Activated naive CD4-positive, alpha-beta T cell treated with anti-CD3 and anti-CD28 coated beads, Interleukin-2, amount 50 U/mL, for 24 hours (primary cell): Measurements from ENCODE around the gene ACY1.
A peak's percentile ranks its signal among the peaks of the same experiment; 100 is the strongest.

Source experiments
- H3K27ac Mint-ChIP-seq: one replicate; pipeline ENCODE4 v1.8.0; 2021; ENCODE audit warnings: mild to moderate bottlenecking, mixed read lengths
- H3K27me3 Mint-ChIP-seq: one replicate; pipeline ENCODE4 v1.8.0; 2021; ENCODE audit warnings: mixed read lengths
- H3K36me3 Mint-ChIP-seq: one replicate; pipeline ENCODE4 v1.8.0; 2021; ENCODE audit warnings: mixed read lengths
- H3K4me1 Mint-ChIP-seq: one replicate; pipeline ENCODE4 v1.8.0; 2021; ENCODE audit warnings: mixed read lengths
- H3K4me3 Mint-ChIP-seq: one replicate; pipeline ENCODE4 v1.8.0; 2021; ENCODE audit warnings: mild to moderate bottlenecking, mixed read lengths
- H3K9me3 Mint-ChIP-seq: one replicate; pipeline ENCODE4 v1.8.0; 2021; ENCODE audit warnings: mixed read lengths

ACY1 gene

GRCh38 chr3:51967384-51968169, 15.8 kb upstream of the ACY1 start, which contains the start of gene PCBP4:
PCBP4 (minus strand) TSS chr3:51967454; CDS start chr3:51961240, 6,214 bp downstream.
- Mint-ChIP-seq H3K27me3 (no peaks in the 10 kb centered on the region), H3K27ac (peak within 1 kb of the TSS; percentile 65), H3K4me3 (peak within 1 kb of the TSS; percentile 85), H3K36me3 (no peaks in the 10 kb centered on the region), H3K4me1 (peaks cover 27% of the 10 kb centered on the region), H3K9me3 (no peaks in the 10 kb centered on the region)

DNA sequence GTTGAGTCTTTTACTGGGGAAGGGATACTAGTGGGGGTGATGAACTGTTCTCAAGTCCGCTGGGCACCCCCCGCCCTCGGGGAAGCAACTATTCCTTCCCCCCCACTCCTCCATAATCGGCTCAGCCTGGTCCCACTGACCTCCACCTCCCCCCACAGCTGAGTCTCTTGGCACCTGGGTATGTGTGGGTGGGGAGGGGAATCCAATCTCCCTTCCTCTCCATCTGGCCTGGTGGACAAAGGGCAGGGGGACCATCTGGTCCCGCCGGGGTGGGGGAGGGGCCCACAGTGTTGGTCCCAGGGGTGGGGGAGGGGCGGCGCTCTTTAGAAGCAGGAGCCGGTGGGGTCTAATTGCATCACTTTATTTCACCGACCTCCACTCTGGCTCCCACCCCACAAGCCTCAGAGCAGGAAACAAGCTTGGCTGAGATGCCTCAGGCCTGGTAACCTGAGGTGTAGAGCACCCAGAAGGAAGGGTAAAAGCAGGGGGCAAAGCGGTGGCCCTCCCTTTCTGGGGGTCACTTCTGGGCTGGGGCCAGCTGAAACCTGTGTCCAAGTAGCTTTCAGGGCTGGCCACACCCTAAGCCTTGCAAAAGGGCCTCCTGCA, 15.1 kb upstream of the ACY1 start:
- no peak overlapping the region for H3K27ac Mint-ChIP-seq
- no peaks in the 10 kb centered on the region for H3K9me3 Mint-ChIP-seq
- no peaks in the 10 kb centered on the region for H3K27me3 Mint-ChIP-seq
- peak overlapping the region; percentile 83 for H3K4me3 Mint-ChIP-seq
- H3K36me3 Mint-ChIP-seq = no peaks in the 10 kb centered on the region
- H3K4me1 Mint-ChIP-seq = peaks cover 27% of the 10 kb centered on the region

DNA sequence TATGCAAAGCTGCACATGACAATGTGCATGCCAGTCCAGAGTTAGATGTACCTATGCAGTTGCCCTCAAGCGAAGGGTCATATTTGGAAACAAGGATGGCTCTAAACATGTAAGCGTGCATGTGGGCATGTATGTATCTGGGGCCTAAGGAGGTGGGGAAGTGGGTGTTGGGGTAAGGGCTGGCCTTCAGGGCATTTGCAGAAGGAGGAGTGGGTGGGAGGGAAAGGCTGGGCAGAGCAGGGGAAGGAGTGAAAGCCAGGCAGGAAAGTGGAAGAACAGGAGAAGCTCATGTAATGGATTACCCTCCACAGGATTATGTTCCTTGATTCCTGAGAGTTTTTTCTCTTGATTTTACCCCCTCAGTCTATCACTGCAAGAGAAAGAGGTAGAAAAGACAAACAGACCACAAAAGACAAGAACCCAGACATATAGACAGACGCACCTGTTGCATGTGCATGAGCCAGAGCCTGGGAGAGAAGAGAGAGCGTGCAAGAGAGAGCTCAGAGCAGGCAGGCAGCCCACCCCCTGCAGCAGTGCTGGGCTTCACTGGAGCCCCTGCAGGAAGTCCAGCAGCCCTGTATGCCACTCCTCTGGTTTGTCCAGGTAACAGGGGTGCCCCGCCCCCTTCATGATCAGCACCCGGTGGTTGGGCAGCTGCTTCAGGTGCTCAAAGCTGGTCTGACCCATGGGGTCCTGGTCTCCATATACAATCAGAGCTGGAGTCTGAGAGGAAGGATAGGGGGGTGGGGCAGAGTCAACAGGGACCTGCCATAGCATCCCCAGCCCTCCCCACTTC, 14.3 kb upstream of the ACY1 start:
- Mint-ChIP-seq H3K9me3 (no peaks in the 10 kb centered on the region), H3K27me3 (no peaks in the 10 kb centered on the region), H3K4me1 (peaks cover 30% of the 10 kb centered on the region), H3K4me3 (peak overlapping the region; percentile 65), H3K27ac (no peak overlapping the region), H3K36me3 (no peaks in the 10 kb centered on the region)

GRCh38 chr3:51969841-51970240, 13.5 kb upstream of the ACY1 start:
- Mint-ChIP-seq H3K4me1 (peaks cover 36% of the 10 kb centered on the region), H3K9me3 (no peaks in the 10 kb centered on the region), H3K27me3 (no peaks in the 10 kb centered on the region), H3K4me3 (no peak overlapping the region), H3K36me3 (no peaks in the 10 kb centered on the region), H3K27ac (no peak overlapping the region)

- H3K9me3 Mint-ChIP-seq = no peaks in the 10 kb centered on the region
- H3K4me3 Mint-ChIP-seq = no peak overlapping the region
- H3K4me1 Mint-ChIP-seq = peaks cover 36% of the 10 kb centered on the region
- H3K27me3 Mint-ChIP-seq = no peaks in the 10 kb centered on the region
- no peaks in the 10 kb centered on the region for H3K36me3 Mint-ChIP-seq
- H3K27ac Mint-ChIP-seq = peak overlapping the region; percentile 14
Measured at GRCh38 chr3:51970606-51971300, 12.6 kb upstream of the ACY1 start.

- Mint-ChIP-seq H3K4me1 (peaks cover 35% of the 10 kb centered on the region), H3K36me3 (no peaks in the 10 kb centered on the region), H3K9me3 (no peaks in the 10 kb centered on the region), H3K27ac (peak overlapping the region; percentile 55), H3K4me3 (no peak overlapping the region), H3K27me3 (no peaks in the 10 kb centered on the region)
Measured at GRCh38 chr3:51971350-51971749, 12.0 kb upstream of the ACY1 start.

DNA sequence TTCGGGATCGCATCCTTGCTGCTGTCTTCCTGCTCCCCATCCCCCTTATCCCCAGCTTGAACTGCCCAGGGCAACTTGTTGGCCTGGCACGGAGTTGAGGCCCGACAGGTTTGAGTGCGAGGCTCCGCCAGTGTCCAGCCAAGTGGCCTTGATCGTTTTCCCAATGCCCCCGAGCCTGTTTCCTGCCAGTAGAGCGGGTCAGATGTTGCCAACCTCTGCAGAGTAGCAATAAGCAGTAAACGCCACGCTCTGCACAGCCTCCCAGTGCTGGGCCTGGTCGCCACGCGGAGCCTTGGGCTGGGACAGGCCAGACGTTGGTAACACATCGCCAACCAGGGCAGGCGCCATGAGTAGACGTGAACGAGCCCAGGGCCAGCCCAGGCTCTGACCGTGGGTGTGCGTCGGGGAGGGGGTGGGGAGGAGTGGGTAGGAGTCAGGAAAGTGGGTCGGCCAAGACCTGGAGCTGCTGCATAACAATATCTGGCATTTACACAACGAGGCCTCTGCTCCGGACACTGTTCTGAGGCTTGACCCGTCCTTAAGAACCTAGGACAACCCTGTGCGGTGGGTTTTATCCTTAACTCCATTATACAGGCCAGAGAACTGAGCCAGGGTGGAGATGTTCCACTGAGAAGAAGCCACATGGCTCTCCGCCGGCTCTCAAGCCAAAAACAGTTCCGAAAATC, 8.9 kb upstream of the ACY1 start:
- peak overlapping the region; percentile 91 for H3K4me3 Mint-ChIP-seq
- H3K27me3 Mint-ChIP-seq = no peaks in the 10 kb centered on the region
- no peaks in the 10 kb centered on the region for H3K36me3 Mint-ChIP-seq
- H3K4me1 Mint-ChIP-seq = peaks cover 32% of the 10 kb centered on the region
- H3K27ac Mint-ChIP-seq = peak overlapping the region; percentile 94
- H3K9me3 Mint-ChIP-seq = no peaks in the 10 kb centered on the region

GRCh38 chr3:51974963-51975851, 8.1 kb upstream of the ACY1 start, which contains the start of gene ABHD14A:
ABHD14A (plus strand) TSS chr3:51975064; CDS start chr3:51975136, 72 bp downstream.
- peaks cover 32% of the 10 kb centered on the region for H3K4me1 Mint-ChIP-seq
- peak within 1 kb of the TSS; percentile 91 for H3K4me3 Mint-ChIP-seq
- no peaks in the 10 kb centered on the region for H3K27me3 Mint-ChIP-seq
- H3K27ac Mint-ChIP-seq = peak within 1 kb of the TSS; percentile 94
- H3K36me3 Mint-ChIP-seq = no peaks in the 10 kb centered on the region
- H3K9me3 Mint-ChIP-seq = no peaks in the 10 kb centered on the region

DNA sequence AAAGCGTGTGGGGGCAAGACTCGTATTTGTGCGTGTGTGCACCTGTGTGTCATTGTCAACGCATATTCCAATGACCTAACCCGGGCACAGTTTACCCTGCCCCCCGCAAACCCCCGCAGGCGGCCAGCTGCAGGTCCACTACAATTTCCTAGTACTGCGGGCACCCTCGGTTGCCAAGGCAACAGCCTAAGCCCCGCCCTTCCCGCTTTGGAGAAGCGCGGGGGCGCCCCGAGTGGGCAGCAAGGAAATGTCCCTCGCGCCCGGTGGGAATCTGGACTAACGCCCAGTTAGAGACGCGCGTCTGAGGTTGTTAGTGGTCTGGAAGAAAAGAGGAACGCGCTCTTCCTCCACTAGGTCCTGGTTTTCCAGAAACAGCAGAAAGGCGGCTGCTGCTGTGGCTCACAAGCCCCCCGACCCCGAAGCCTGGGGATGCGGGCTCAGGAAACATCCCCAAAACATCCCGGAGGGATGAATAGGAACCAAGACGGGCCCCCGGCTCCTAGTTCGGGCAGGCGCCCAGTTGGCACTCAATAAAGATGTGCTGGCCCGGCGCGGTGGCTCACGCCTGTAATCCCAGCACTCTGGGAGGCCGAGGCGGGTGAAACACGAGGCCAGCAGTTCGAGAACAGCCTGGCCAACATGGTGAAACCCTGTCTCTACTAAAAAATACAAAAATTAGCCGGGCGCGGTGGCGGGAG, 7.3 kb upstream of the ACY1 start:
- H3K4me3 Mint-ChIP-seq = peak overlapping the region; percentile 91
- peaks cover 29% of the 10 kb centered on the region for H3K4me1 Mint-ChIP-seq
- H3K27me3 Mint-ChIP-seq = no peaks in the 10 kb centered on the region
- no peaks in the 10 kb centered on the region for H3K9me3 Mint-ChIP-seq
- no peak overlapping the region for H3K27ac Mint-ChIP-seq
- H3K36me3 Mint-ChIP-seq = no peaks in the 10 kb centered on the region

- Mint-ChIP-seq H3K27ac (no peak overlapping the region), H3K4me1 (peaks cover 37% of the 10 kb centered on the region), H3K4me3 (no peak overlapping the region), H3K9me3 (no peaks in the 10 kb centered on the region), H3K27me3 (no peaks in the 10 kb centered on the region), H3K36me3 (no peaks in the 10 kb centered on the region)
Measured at GRCh38 chr3:51977446-51978142, 5.7 kb upstream of the ACY1 start.

DNA sequence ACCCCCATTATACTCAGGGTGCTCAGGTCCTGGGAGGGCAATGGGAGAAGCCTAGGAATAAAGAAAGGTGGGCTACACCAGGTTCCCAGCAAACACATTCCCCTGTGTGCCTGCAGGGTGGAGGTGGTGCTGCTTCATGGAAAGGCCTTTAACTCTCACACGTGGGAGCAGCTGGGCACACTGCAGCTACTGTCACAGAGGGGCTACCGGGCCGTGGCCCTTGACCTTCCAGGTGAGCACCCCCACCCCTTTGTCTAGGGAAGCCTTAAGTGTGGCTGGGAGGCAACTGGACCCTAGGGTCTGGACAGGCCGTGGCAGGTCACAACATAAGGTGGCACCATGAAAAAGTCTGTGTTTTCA, 5.2 kb upstream of the ACY1 start:
- no peak overlapping the region for H3K4me3 Mint-ChIP-seq
- H3K4me1 Mint-ChIP-seq = peaks cover 40% of the 10 kb centered on the region
- H3K36me3 Mint-ChIP-seq = no peaks in the 10 kb centered on the region
- H3K27ac Mint-ChIP-seq = no peak overlapping the region
- H3K27me3 Mint-ChIP-seq = no peaks in the 10 kb centered on the region
- H3K9me3 Mint-ChIP-seq = no peaks in the 10 kb centered on the region

- no peak overlapping the region for H3K4me3 Mint-ChIP-seq
- H3K27me3 Mint-ChIP-seq = no peaks in the 10 kb centered on the region
- peaks cover 38% of the 10 kb centered on the region for H3K4me1 Mint-ChIP-seq
- H3K9me3 Mint-ChIP-seq = no peaks in the 10 kb centered on the region
- no peaks in the 10 kb centered on the region for H3K36me3 Mint-ChIP-seq
- no peak overlapping the region for H3K27ac Mint-ChIP-seq
Measured at GRCh38 chr3:51980253-51980652, 3.1 kb upstream of the ACY1 start.

- Mint-ChIP-seq H3K9me3 (no peaks in the 10 kb centered on the region), H3K4me3 (peak overlapping the region; percentile 94), H3K27me3 (no peaks in the 10 kb centered on the region), H3K27ac (peak overlapping the region; percentile 84), H3K4me1 (peaks cover 25% of the 10 kb centered on the region), H3K36me3 (no peaks in the 10 kb centered on the region)
Measured at GRCh38 chr3:51982352-51982837, 940 bp upstream of the ACY1 start.
